GM12872 (cell line): ENCODE measurements around the gene PSMD7.

ENCODE experiments used
- CTCF ChIP-seq: IDR thresholded peaks from 3 replicates; pipeline ENCODE4 v1.5.1; 2011; ENCODE audit warnings: low read depth, mild to moderate bottlenecking, low read length, moderate library complexity; ENCODE audit not compliant: insufficient read depth

PSMD7 gene

GRCh38 chr16:74264811-74265210 is 31.8 kb upstream of the PSMD7 start:
- no peak for TF ChIP-seq CTCF

- no peak for TF ChIP-seq CTCF
These were observed 28.2 kb upstream of the PSMD7 start for GRCh38 chr16:74268372-74268782.

GRCh38 chr16:74271872-74272271 is 24.7 kb upstream of the PSMD7 start:
- TF ChIP-seq CTCF, result no peak

GRCh38 chr16:74275031-74275636 is 21.5 kb upstream of the PSMD7 start:
- TF ChIP-seq CTCF, result peak; percentile 26; the same call in 2 of the 3 replicates

- no peak for TF ChIP-seq CTCF
These were observed 20.9 kb upstream of the PSMD7 start for GRCh38 chr16:74275711-74276110.

GRCh38 chr16:74277974-74278373 is 18.6 kb upstream of the PSMD7 start:
- TF ChIP-seq CTCF, result no peak

GRCh38 chr16:74279266-74279665 is 17.3 kb upstream of the PSMD7 start:
- TF ChIP-seq CTCF, result no peak
